ENCODE measurements around the gene TSPEAR. TPM values are rescaled to one million over a fixed set of nuclear protein-coding genes. Genes with fewer than 3 reads are reported as not detected.

Gene TSPEAR
- total and polyA plus RNA-seq, 9 of the 15 experiments (the other 6 are each of a cell fraction or from before 2014, with no cell fraction given) = not detected

DNA sequence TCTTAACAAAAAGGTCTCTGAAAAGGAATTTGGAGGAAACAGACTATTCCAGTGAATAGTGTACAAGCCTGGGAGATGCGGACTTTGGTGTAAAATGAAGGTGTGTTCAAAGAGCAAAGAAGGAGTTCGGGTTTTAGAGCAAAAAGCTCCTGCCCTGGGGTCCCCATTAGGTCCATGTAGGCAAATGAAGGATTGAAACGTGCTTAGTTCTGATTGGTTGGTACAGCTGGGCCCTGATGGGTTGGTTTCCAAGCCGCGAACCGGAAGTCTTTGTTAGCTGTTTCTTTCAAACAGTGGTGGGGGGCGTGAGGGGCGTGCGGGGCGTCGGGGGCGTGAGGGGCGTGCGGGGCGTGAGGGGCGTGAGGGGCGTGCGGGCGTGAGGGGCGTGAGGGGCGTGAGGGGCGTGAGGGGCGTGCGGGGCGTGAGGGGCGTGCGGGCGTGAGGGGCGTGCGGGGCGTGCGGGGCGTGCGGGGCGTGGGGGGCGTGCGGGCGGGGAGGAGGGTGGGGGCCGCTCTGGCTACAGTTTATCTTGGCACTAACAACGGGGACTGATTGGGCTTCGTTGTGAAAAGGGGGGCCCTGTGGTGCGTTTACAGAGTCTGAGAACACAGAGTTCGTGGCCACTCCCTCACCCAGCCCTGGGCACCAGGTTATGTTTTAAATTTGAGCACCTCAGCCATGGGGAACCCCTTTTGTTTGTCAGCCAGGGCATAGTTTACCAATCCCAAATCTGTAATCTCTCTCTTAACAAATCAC, 226.7 kb downstream of the TSPEAR start:
- Histone ChIP-seq H3K4me3 (no peak overlapping the region), H3K36me3 (ENCODE audit: control insufficient read depth, insufficient read depth, low read length) (no peaks in the 10 kb centered on the region), H3K4me1 (replicated peaks in 1 of 2; ENCODE audit: control insufficient read depth in 2 of 2, insufficient read depth in 2 of 2, low read length in 2 of 2) (peaks cover 0 to 16% of the 10 kb centered on the region in 2 experiments; a peak in 3 of 5 replicates), H3K9ac (ENCODE audit: insufficient read depth in 1 of 2, low read depth in 2 of 2, low read length in 2 of 2) (no peak overlapping the region), H3K9me1 (ENCODE audit: control insufficient read depth, insufficient read depth, low read length) (no peaks in the 10 kb centered on the region), H4K20me1 (replicated peaks; ENCODE audit: control insufficient read depth, insufficient read depth, low read length) (no peaks in the 10 kb centered on the region), H3K79me2 (ENCODE audit: control insufficient read depth, insufficient read depth, low read length) (no peaks in the 10 kb centered on the region), H3K9me3 (replicated peaks; ENCODE audit: control insufficient read depth, insufficient read depth, low read depth, low read length) (no peaks in the 10 kb centered on the region), H3K27ac (ENCODE audit: extremely low read depth, low read depth, low read length) (no peak overlapping the region), H3K4me2 (ENCODE audit: insufficient read depth, low read length) (no peak overlapping the region), H2AFZ (ENCODE audit: low read depth, low read length) (no peak overlapping the region), H3K27me3 (ENCODE audit: control insufficient read depth in 2 of 2, insufficient read depth in 2 of 2, low read length in 2 of 2) (peaks cover 11 to 36% of the 10 kb centered on the region in 2 experiments; a peak in 4 of 5 replicates)
- BruUV-seq (replicated peaks) = no TSS peak
- WGBS (ENCODE audit: insufficient coverage, low coverage, missing lambda C conversion rate) = 17% methylated on average over 11 of the region's 43 CpGs
- POLR2A ChIA-PET = interaction anchor here (0.5 to 1.4 kb wide), 3 partner anchors 10 to 1880 kb away, joined by 3 read pairs; no protein-coding TSS in a partner anchor
- FAIRE-seq (no peak), DNase-seq (ENCODE audit: extremely low read depth in 1 of 4, low spot score in 3 of 4) (no peak), ATAC-seq (no peak)
- TF ChIP-seq GABPA (tag; conservative IDR thresholded peaks at IDR 0.05; ENCODE audit: low read depth) = peak; percentile 14; the same call in 1 of the 2 replicates
- TF ChIP-seq FUS (optimal IDR thresholded peaks at IDR 0.05; ENCODE audit: low read depth, low read length) = no peak
- TF ChIP-seq, protein P1, sequence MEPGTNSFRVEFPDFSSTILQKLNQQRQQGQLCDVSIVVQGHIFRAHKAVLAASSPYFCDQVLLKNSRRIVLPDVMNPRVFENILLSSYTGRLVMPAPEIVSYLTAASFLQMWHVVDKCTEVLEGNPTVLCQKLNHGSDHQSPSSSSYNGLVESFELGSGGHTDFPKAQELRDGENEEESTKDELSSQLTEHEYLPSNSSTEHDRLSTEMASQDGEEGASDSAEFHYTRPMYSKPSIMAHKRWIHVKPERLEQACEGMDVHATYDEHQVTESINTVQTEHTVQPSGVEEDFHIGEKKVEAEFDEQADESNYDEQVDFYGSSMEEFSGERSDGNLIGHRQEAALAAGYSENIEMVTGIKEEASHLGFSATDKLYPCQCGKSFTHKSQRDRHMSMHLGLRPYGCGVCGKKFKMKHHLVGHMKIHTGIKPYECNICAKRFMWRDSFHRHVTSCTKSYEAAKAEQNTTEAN (CRISPR knock-in tag; IDR thresholded peaks at IDR 0.05) = no peak
- intact Hi-C loops (cut with micrococcal nuclease) = no loop called here
- in situ Hi-C loops (cut with MboI) = no loop called here
- CTCF ChIA-PET (ENCODE audit: low intra/inter-chr PET ratio) = no interaction called here
